Motor neuron (in vitro differentiated cells): ENCODE results near the gene PMEPA1. TPM values are rescaled to one million over a fixed set of nuclear protein-coding genes. Genes with fewer than 3 reads are reported as not detected.

ENCODE experiments used
- ATAC-seq, 8 experiments: fragments of 200-7000 bp; cut with Tn5 transposase; replicated peaks in 6 of 8; 2 replicates each; pipeline ENCODE4 v1.8.0; 2021; ENCODE audit warnings: mild to moderate bottlenecking in 8 of 8, moderate library complexity in 8 of 8
- H3K27ac ChIP-seq, 2 donors: fragments of 250-450 bp; sonication (Bioruptor Pico); 2 replicates each; pipeline ENCODE4 v1.9.0; 2021; ENCODE audit warnings: antibody characterized with exemption in 2 of 2, mild to moderate bottlenecking in 2 of 2, moderate library complexity in 1 of 2
- H3K4me1 ChIP-seq, 2 donors: fragments of 250-450 bp; sonication (Bioruptor Pico); replicated peaks in 1 of 2; 2 replicates each; pipeline ENCODE4 v1.6.1; 2021; ENCODE audit warnings: antibody characterized with exemption in 2 of 2, mild to moderate bottlenecking in 2 of 2, moderate library complexity in 1 of 2
- H3K4me3 ChIP-seq, 5 donors: fragments of 250-450 bp; sonication (Bioruptor Pico); 2 replicates each; pipeline ENCODE4 v1.9.0; 2021; ENCODE audit warnings: antibody characterized with exemption in 5 of 5, mild to moderate bottlenecking in 5 of 5, moderate library complexity in 4 of 5
- WGBS, 10 experiments: fragments of 450-650 bp; shearing (Covaris generic); methylation state at CpG; one replicate each; pipeline ENCODE4 v1.0.0; 2022; 5-methylcytosine and 5-hydroxymethylcytosine counted together
- in situ Hi-C, 9 experiments: fragments of 400-800 bp; cut with MboI; loops; one replicate each; pipeline ENCODE4 v1.15.0; 2021; ENCODE audit warnings: low sequenced_read_pairs in 9 of 9, low pct_unique_long_range_greater_than_20kb in 2 of 9; ENCODE audit not compliant: unreplicated experiment in 9 of 9
- total RNA-seq, 8 experiments: library from RNA; unstranded; fragments of 300-600 nt; gene quantifications; 2 replicates each; pipeline versions ENCODE4 v1.2.3 to v1.2.4, GENCODE V29; 2022

Gene PMEPA1
- total RNA-seq, 8 experiments from 2014 or later = 0.61 to 26.2 (median 2.8) TPM

DNA sequence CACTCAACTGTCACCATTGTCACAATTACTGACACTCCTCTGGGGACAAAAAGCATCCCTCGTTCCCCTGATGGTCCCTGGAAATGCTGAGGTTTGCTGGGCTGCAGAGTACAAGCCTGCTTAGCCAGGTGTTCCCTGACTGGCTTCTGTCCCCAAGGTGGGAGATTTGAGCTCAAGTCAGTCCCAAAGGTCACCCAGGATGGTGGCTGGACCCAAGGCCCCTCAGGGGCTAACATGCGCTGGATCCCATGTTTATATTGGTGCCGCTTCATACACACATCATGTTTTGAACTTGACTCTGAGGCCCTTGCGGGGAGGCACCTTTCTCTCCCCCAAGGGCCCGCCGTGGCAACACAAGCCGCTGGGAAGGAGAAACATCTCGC is 44.2 kb downstream of the PMEPA1 start:
- H3K4me1 ChIP-seq = peaks cover 0 to 25% of the 10 kb centered on the region in 2 donors
- in situ Hi-C loops = loop anchor here in 2 of 9 experiments (25.0 kb wide), 1 partner anchor 422 kb away; no protein-coding TSS in a partner anchor
- ATAC-seq = no peak
- no peak overlapping the region for H3K4me3 ChIP-seq
- 80 to 100% (median 92%) methylated on average over 2 to 7 of the region's 8 CpGs; no CpG with 5 or more reads in 3 of the 10 experiments for WGBS, 10 experiments
- no peak overlapping the region for H3K27ac ChIP-seq

DNA sequence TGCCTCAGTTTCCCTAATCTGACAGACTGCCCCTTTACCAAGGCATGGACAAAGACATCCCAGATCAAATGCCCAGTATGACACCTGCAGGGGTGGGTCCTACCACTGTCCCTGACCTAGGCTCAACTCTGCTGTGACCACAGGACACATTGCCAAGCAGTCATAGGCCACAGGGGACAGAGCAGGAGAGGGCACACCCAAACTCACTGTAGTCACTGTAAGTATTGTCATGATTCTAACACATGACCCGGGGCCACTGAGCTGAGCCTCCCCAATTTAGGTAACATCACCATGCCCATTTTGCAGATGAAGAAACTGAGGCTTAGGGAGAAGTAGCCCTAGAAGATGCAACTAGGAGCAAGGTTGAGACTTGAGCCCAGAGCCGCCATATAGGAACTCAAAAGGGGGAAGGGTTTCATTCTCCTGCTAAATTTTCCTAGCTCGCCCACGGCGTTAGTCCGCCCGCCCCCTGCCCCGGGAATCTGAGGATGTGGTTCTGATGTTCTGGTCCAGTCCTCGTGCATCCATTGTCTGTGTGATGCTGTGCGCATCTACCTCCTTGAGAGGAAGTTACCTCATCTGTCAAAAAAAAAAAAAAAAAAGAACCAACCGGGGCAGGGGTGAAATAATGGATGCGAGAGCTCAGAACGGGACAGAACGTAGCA is 44.8 kb downstream of the PMEPA1 start:
- ATAC-seq = no peak
- 87 to 100% (median 100%) methylated on average over 1 to 11 of the region's 14 CpGs; no CpG with 5 or more reads in 3 of the 10 experiments for WGBS, 10 experiments
- Histone ChIP-seq H3K27ac (no peak overlapping the region), H3K4me1 (peaks cover 0 to 24% of the 10 kb centered on the region in 2 donors), H3K4me3 (no peak overlapping the region)
- in situ Hi-C loops = loop anchor here in 2 of 9 experiments (25.0 kb wide), 1 partner anchor 422 kb away; no protein-coding TSS in a partner anchor

DNA sequence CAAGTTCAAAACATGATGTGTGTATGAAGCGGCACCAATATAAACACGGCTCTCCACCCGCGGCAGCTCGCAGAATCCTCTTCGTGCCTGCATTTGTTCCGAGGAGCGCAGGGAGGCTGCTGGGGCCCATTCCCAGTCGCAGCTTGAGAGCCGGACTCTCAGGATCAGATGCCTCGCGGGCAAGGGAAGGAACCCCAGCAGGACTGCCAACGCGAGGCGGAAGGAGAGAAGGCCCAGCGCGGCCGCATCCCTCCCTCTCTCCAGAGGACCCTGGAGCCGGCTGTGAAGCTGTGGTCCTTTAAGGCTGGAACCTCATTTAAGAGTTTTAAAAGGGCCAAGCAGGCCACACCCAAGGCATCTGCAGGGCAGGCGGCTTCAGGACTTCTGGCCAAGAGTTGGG is 45.3 kb downstream of the PMEPA1 start:
- Histone ChIP-seq H3K27ac (no peak overlapping the region), H3K4me3 (no peak overlapping the region), H3K4me1 (peaks cover 0 to 24% of the 10 kb centered on the region in 2 donors)
- 51 to 83% (median 76%) methylated on average over 1 to 7 of the region's 20 CpGs; no CpG with 5 or more reads in 6 of the 10 experiments for WGBS, 10 experiments
- in situ Hi-C loops = loop anchor here in 2 of 9 experiments (25.0 kb wide), 1 partner anchor 423 kb away; no protein-coding TSS in a partner anchor
- ATAC-seq = peak in 1 of 8 experiments; percentile 34

- H3K27ac ChIP-seq = no peak overlapping the region
- no peak overlapping the region for H3K4me3 ChIP-seq
- in situ Hi-C loops = loop anchor here in 2 of 9 experiments (25.0 kb wide), 1 partner anchor 423 kb away; no protein-coding TSS in a partner anchor
- H3K4me1 ChIP-seq = peaks cover 0 to 24% of the 10 kb centered on the region in 2 donors
- 80 to 100% methylated on average over 1 of the region's 27 CpGs; no CpG with 5 or more reads in 8 of the 10 experiments for WGBS, 10 experiments
- no peak for ATAC-seq
These were observed 45.9 kb downstream of the PMEPA1 start for GRCh38 chr20:57663681-57664451.

- peaks cover 0 to 24% of the 10 kb centered on the region in 2 donors for H3K4me1 ChIP-seq
- H3K4me3 ChIP-seq = no peak overlapping the region
- no peak for ATAC-seq
- WGBS, 10 experiments = no CpG with 5 or more reads among the region's 9 CpGs
- no peak overlapping the region for H3K27ac ChIP-seq
- in situ Hi-C loops = loop anchor here in 2 of 9 experiments (25.0 kb wide), 1 partner anchor 424 kb away; no protein-coding TSS in a partner anchor
These were observed 46.6 kb downstream of the PMEPA1 start for GRCh38 chr20:57663241-57663640.

DNA sequence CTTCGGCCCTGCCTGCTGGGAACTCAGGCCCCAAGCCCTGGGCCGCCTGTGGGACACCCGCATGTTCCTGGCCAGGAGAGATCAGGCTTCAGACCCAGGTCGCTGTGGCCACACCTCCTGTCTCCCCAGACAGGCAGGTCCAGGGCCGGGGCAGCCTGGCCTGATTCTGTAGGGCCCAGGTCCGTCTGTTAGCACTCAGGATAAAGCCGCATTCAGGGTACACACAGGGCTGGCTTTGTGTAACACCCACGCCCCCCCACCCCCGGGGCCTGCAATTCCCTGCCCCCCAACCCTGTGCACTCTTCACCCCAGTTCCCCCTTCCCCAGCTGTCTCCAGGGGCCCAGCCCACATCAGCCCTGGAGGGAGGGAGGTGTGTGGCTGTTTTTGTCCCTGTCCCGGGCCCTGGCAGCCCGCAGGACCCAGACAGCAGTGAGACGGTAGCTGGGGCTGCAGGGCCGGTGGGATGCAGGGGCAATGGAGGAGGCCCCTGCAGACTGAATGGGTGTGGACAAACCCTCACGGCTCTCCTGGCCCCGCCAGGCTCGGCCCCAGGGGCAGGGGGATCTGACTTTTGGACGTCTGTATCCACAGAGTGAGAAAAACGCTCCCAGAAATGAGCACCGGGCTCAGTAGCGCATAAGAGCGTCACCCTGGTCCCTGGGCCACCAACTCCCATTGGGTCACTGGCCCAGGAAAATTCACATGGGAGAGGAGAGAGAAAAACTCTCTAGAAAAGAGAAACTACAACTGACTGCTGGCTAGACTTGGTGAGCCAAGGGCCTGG is 47.2 kb downstream of the PMEPA1 start:
- Histone ChIP-seq H3K4me1 (peaks cover 0 to 20% of the 10 kb centered on the region in 2 donors), H3K4me3 (no peak overlapping the region), H3K27ac (no peak overlapping the region)
- 30 to 89% (median 55%) methylated on average over 2 to 5 of the region's 21 CpGs; no CpG with 5 or more reads in 5 of the 10 experiments for whole genome bisulfite sequencing, 10 experiments
- peak in 4 of 8 experiments; percentile 16 to 41 (median 38) for ATAC-seq
- in situ Hi-C loops = loop anchor here in 2 of 9 experiments (25.0 kb wide), 1 partner anchor 425 kb away; no protein-coding TSS in a partner anchor

- Histone ChIP-seq H3K4me3 (no peak overlapping the region), H3K27ac (no peak overlapping the region), H3K4me1 (peaks cover 0 to 18% of the 10 kb centered on the region in 2 donors)
- no peak for ATAC-seq
- in situ Hi-C loops = loop anchor here in 2 of 9 experiments (25.0 kb wide), 1 partner anchor 425 kb away; no protein-coding TSS in a partner anchor
- 60 to 100% (median 91%) methylated on average over 1 to 10 of the region's 26 CpGs; no CpG with 5 or more reads in 5 of the 10 experiments for WGBS, 10 experiments
These were observed 47.9 kb downstream of the PMEPA1 start for GRCh38 chr20:57661746-57662455.

GRCh38 chr20:57660922-57661745 is 48.7 kb downstream of the PMEPA1 start:
- no peak overlapping the region for H3K4me3 ChIP-seq
- WGBS, 10 experiments = 40 to 100% (median 91%) methylated on average over 1 to 17 of the region's 31 CpGs; no CpG with 5 or more reads in 1 of the 10 experiments
- in situ Hi-C loops = loop anchor here in 2 of 9 experiments (25.0 kb wide), 1 partner anchor 426 kb away; no protein-coding TSS in a partner anchor
- no peak for ATAC-seq
- H3K4me1 ChIP-seq = peaks cover 0 to 18% of the 10 kb centered on the region in 2 donors
- H3K27ac ChIP-seq = no peak overlapping the region

DNA sequence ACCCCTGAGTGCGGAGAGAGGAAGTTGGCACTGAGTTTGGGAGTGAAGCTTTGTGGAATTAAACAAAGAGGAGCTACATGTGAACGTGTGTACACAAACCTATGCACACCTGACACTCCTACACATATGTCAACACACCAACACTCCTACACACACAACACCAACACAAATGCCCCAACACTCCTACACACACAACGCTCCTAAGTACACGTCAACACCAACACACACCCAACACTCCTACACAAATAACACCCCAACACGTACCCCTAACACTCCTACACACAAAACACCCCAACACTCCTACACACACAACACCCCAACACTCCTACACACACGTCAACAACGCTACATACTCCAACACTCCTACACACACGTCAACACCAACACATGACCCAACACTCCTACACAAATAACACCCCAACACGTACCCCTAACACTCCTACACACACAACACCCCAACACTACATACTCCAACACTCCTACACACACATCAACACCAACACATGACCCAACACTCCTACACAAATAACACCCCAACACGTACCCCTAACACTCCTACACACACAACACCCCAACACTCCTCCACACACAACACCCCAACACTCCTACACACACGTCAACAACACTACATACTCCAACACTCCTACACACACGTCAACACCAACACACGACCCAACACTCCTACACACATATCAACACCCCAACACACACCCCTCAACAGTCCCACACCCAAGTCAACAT is 49.5 kb downstream of the PMEPA1 start:
- peaks cover 0 to 10% of the 10 kb centered on the region in 2 donors for H3K4me1 ChIP-seq
- WGBS, 10 experiments = 0 to 100% (median 80%) methylated on average over 1 to 7 of the region's 13 CpGs; no CpG with 5 or more reads in 2 of the 10 experiments
- H3K4me3 ChIP-seq = no peak overlapping the region
- no peak for ATAC-seq
- no peak overlapping the region for H3K27ac ChIP-seq
- in situ Hi-C loops = loop anchor here in 2 of 9 experiments (25.0 kb wide), 1 partner anchor 427 kb away; no protein-coding TSS in a partner anchor

GRCh38 chr20:57659517-57660180 is 50.2 kb downstream of the PMEPA1 start:
- peaks cover 0 to 12% of the 10 kb centered on the region in 2 donors for H3K4me1 ChIP-seq
- H3K27ac ChIP-seq = no peak overlapping the region
- in situ Hi-C loops = loop anchor here in 3 of 9 experiments (10.0 to 25.0 kb wide), 2 partner anchors 428 to 525 kb away; no protein-coding TSS in a partner anchor
- no peak overlapping the region for H3K4me3 ChIP-seq
- no peak for ATAC-seq
- WGBS, 10 experiments = 61 to 100% (median 86%) methylated on average over 1 to 6 of the region's 24 CpGs; no CpG with 5 or more reads in 5 of the 10 experiments
